HEK293 (cell line): ENCODE results near the gene VEZT.

ENCODE experiments used
- CTCF ChIP-seq: fragments of 450-650 bp; formaldehyde crosslinking; IDR thresholded peaks from 2 replicates; pipeline ENCODE4 v1.5.1; 2016; ENCODE audit warnings: missing biosample characterization, missing genetic modification characterization
- ZNF423 ChIP-seq: fragments of 450-650 bp; formaldehyde crosslinking; IDR thresholded peaks from 2 replicates; pipeline ENCODE4 v1.5.1; 2016; ENCODE audit warnings: missing biosample characterization, missing genetic modification characterization
- ZNF660 ChIP-seq: fragments of 450-650 bp; IDR thresholded peaks from 2 replicates; pipeline ENCODE4 v1.5.1; 2018; ENCODE audit warnings: missing biosample characterization, mild to moderate bottlenecking, missing genetic modification characterization
- TF ChIP-seq, protein P1 (sequence below): fragments of 450-650 bp; formaldehyde crosslinking; IDR thresholded peaks from 2 replicates; pipeline ENCODE4 v1.5.1; 2016; ENCODE audit warnings: missing biosample characterization, missing genetic modification characterization
- TF ChIP-seq, protein P2 (sequence below): fragments of 450-650 bp; formaldehyde crosslinking; IDR thresholded peaks from 2 replicates; pipeline ENCODE4 v1.5.1; 2016; ENCODE audit warnings: missing biosample characterization, missing genetic modification characterization

- TF ChIP-seq CTCF (no peak), ZNF660 (tag by site-specific recombination) (no peak), ZNF423 (tag by site-specific recombination) (no peak)
- TF ChIP-seq, protein P1, sequence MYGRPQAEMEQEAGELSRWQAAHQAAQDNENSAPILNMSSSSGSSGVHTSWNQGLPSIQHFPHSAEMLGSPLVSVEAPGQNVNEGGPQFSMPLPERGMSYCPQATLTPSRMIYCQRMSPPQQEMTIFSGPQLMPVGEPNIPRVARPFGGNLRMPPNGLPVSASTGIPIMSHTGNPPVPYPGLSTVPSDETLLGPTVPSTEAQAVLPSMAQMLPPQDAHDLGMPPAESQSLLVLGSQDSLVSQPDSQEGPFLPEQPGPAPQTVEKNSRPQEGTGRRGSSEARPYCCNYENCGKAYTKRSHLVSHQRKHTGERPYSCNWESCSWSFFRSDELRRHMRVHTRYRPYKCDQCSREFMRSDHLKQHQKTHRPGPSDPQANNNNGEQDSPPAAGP (tag by site-specific recombination): no peak
- TF ChIP-seq, protein P2, sequence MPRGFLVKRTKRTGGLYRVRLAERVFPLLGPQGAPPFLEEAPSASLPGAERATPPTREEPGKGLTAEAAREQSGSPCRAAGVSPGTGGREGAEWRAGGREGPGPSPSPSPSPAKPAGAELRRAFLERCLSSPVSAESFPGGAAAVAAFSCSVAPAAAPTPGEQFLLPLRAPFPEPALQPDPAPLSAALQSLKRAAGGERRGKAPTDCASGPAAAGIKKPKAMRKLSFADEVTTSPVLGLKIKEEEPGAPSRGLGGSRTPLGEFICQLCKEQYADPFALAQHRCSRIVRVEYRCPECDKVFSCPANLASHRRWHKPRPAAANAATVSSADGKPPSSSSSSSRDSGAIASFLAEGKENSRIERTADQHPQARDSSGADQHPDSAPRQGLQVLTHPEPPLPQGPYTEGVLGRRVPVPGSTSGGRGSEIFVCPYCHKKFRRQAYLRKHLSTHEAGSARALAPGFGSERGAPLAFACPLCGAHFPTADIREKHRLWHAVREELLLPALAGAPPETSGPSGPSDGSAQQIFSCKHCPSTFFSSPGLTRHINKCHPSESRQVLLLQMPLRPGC: no peak
Observed at GRCh38 chr12:95319694-95320331, 102.2 kb downstream of the VEZT start.
